T-helper 1 cell (primary cell): Measurements from ENCODE around the gene ST6GALNAC4.

ENCODE experiments used
- DNase-seq, 5 donors: peaks; one replicate each; pipeline ENCODE4 v3.0.0-alpha.2; 2012 to 2020
- total RNA-seq, 4 donors: gene quantifications; one replicate each; lab custom pipeline; 2026; lab: John Stamatoyannopoulos, UW

Gene ST6GALNAC4
- 10.4 to 14.2 (median 12.1) reads per million in 4 donors for total RNA-seq

GRCh38 chr9:127916720-127917581 lies at the start of gene ST6GALNAC4:
Gene ST6GALNAC4, minus strand, starts transcription at chr9:127917041. Its CDS starts 622 bp downstream, at chr9:127916419.
- DNase-seq, result peak; percentile 92 to 94 (median 93)

GRCh38 chr9:127965953-127966352 lies 49.1 kb upstream of the ST6GALNAC4 start:
- no peak for DNase-seq

GRCh38 chr9:127963359-127964064 lies 46.7 kb upstream of the ST6GALNAC4 start:
- DNase-seq, result no peak

- no peak for DNase-seq
Measured at GRCh38 chr9:127963041-127963358, 46.2 kb upstream of the ST6GALNAC4 start.

GRCh38 chr9:127962278-127962677 lies 45.4 kb upstream of the ST6GALNAC4 start:
- no peak for DNase-seq

GRCh38 chr9:127961613-127962155 lies 44.8 kb upstream of the ST6GALNAC4 start:
- DNase-seq, result no peak

- DNase-seq, result no peak
Measured at GRCh38 chr9:127961155-127961490, 44.3 kb upstream of the ST6GALNAC4 start.

GRCh38 chr9:127960410-127961154 lies 43.7 kb upstream of the ST6GALNAC4 start:
- no peak for DNase-seq

GRCh38 chr9:127959841-127960409 lies 43.1 kb upstream of the ST6GALNAC4 start:
- DNase-seq, result no peak

GRCh38 chr9:127959398-127959797 lies 42.6 kb upstream of the ST6GALNAC4 start:
- DNase-seq, result no peak

- DNase-seq, result no peak
Measured at GRCh38 chr9:127958728-127959127, 41.9 kb upstream of the ST6GALNAC4 start.

- DNase-seq, result peak; percentile 60 to 79 (median 73)
Measured at GRCh38 chr9:127955294-127956015, 38.6 kb upstream of the ST6GALNAC4 start.

GRCh38 chr9:127954831-127955293 lies 38.0 kb upstream of the ST6GALNAC4 start:
- no peak for DNase-seq

- DNase-seq, result peak in 1 of 5 donors; percentile 29
Measured at GRCh38 chr9:127953768-127954505, 37.1 kb upstream of the ST6GALNAC4 start.

GRCh38 chr9:127953154-127953553 lies 36.3 kb upstream of the ST6GALNAC4 start:
- DNase-seq, result no peak

- DNase-seq, result no peak
Measured at GRCh38 chr9:127950513-127951289, 33.9 kb upstream of the ST6GALNAC4 start.

GRCh38 chr9:127949827-127950512 lies 33.1 kb upstream of the ST6GALNAC4 start:
- no peak for DNase-seq

- DNase-seq, result no peak
Measured at GRCh38 chr9:127947841-127948710, 31.2 kb upstream of the ST6GALNAC4 start.

GRCh38 chr9:127946728-127947127 lies 29.9 kb upstream of the ST6GALNAC4 start:
- DNase-seq, result no peak
